Measurements from ENCODE around the gene JAK1.

JAK1 gene

GRCh38 chr1:64856553-64856952, 109.8 kb downstream of the JAK1 start:
- H3K4me3 ChIP-seq (ENCODE audit: low read length), result no peak overlapping the region
- peak; percentile 4 for DNase-seq (ENCODE audit: low read depth)
- TF ChIP-seq CTCF (conservative IDR thresholded peaks at IDR 0.05; ENCODE audit: low read length), result no peak

- no peak for TF ChIP-seq CTCF (conservative IDR thresholded peaks at IDR 0.05; ENCODE audit: low read length)
These were observed 110.8 kb downstream of the JAK1 start for GRCh38 chr1:64855557-64855956.

GRCh38 chr1:64854674-64855073, 111.7 kb downstream of the JAK1 start:
- no peak for DNase-seq (ENCODE audit: low read depth)

More at GRCh38 chr1:64855557-64855956, 110.8 kb downstream of the JAK1 start:
- H3K4me3 ChIP-seq (ENCODE audit: low read length), result no peak overlapping the region
- DNase-seq (ENCODE audit: low read depth), result no peak

GRCh38 chr1:64851664-64852063, 114.7 kb downstream of the JAK1 start:
- DNase-seq (ENCODE audit: low read depth), result no peak
- no peak overlapping the region for H3K4me3 ChIP-seq (ENCODE audit: low read length)
- TF ChIP-seq CTCF (conservative IDR thresholded peaks at IDR 0.05; ENCODE audit: low read length), result no peak

More at GRCh38 chr1:64854674-64855073, 111.7 kb downstream of the JAK1 start:
- TF ChIP-seq CTCF (conservative IDR thresholded peaks at IDR 0.05; ENCODE audit: low read length), result no peak
- H3K4me3 ChIP-seq (ENCODE audit: low read length), result no peak overlapping the region

GRCh38 chr1:64850846-64851245, 115.5 kb downstream of the JAK1 start:
- DNase-seq (ENCODE audit: low read depth), result no peak
- no peak overlapping the region for H3K4me3 ChIP-seq (ENCODE audit: low read length)
- TF ChIP-seq CTCF (conservative IDR thresholded peaks at IDR 0.05; ENCODE audit: low read length), result no peak

- no peak for TF ChIP-seq CTCF (conservative IDR thresholded peaks at IDR 0.05; ENCODE audit: low read length)
- H3K4me3 ChIP-seq (ENCODE audit: low read length), result no peak overlapping the region
- no peak for DNase-seq (ENCODE audit: low read depth)
These were observed 116.4 kb downstream of the JAK1 start for GRCh38 chr1:64849942-64850341.

- no peak overlapping the region for H3K4me3 ChIP-seq (ENCODE audit: low read length)
- TF ChIP-seq CTCF (conservative IDR thresholded peaks at IDR 0.05; ENCODE audit: low read length), result no peak
- DNase-seq (ENCODE audit: low read depth), result no peak
These were observed 117.5 kb downstream of the JAK1 start for GRCh38 chr1:64848803-64849202.

Measured in AG10803 (cell line).